Measurements from ENCODE around the gene ING4.

DNA sequence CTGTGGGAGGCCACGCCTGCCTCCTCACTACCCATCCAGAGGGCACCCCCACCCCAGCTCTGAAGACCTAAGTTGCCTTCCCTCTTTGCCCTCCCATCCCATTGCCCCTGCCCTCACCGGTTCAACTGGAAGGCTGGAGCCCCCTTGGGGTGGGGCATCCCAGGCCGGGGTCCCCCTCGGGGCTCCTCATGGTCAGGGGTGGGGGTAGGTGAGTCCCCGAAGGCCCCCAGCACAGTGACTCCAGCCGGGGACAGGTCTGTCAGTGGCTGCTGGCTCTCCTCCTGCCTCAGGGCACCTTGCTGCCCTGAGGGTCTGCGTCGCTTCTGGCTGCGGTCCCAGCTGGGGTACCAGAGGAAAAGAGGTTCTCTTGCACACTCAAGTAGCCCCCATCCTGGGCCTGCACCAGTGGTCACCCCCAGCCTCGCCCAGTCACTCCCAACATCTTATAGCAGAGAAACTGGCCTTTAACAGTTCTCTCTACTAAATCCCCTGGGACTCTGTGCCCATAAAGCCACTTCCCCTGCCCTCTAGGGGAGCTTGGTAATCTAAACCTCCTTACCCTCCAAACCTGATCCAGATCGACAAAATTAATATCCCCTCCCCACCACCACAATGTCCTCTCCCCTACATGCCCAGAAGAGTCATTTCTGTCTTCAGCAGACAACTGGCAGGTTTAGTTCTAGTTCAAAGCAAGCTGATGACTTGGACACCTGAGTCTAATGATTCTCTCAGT, 32.6 kb upstream of the ING4 start:
- TF ChIP-seq, protein P1, sequence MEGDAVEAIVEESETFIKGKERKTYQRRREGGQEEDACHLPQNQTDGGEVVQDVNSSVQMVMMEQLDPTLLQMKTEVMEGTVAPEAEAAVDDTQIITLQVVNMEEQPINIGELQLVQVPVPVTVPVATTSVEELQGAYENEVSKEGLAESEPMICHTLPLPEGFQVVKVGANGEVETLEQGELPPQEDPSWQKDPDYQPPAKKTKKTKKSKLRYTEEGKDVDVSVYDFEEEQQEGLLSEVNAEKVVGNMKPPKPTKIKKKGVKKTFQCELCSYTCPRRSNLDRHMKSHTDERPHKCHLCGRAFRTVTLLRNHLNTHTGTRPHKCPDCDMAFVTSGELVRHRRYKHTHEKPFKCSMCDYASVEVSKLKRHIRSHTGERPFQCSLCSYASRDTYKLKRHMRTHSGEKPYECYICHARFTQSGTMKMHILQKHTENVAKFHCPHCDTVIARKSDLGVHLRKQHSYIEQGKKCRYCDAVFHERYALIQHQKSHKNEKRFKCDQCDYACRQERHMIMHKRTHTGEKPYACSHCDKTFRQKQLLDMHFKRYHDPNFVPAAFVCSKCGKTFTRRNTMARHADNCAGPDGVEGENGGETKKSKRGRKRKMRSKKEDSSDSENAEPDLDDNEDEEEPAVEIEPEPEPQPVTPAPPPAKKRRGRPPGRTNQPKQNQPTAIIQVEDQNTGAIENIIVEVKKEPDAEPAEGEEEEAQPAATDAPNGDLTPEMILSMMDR (IDR thresholded peaks at IDR 0.05): no peak
- TF ChIP-seq ZFX (IDR thresholded peaks at IDR 0.05; ENCODE audit: borderline replicate concordance): no peak

Measured in 22Rv1 (cell line).